GM19463 (cell line): ENCODE data around the gene GALR2.

Experiments used
- ATAC-seq: cut with Tn5 transposase; IDR thresholded peaks from one replicate; pipeline ENCODE4 v1.9.1; 2021; ENCODE audit warnings: mild to moderate bottlenecking, moderate library complexity; ENCODE audit not compliant: unreplicated experiment

GALR2 gene

DNA sequence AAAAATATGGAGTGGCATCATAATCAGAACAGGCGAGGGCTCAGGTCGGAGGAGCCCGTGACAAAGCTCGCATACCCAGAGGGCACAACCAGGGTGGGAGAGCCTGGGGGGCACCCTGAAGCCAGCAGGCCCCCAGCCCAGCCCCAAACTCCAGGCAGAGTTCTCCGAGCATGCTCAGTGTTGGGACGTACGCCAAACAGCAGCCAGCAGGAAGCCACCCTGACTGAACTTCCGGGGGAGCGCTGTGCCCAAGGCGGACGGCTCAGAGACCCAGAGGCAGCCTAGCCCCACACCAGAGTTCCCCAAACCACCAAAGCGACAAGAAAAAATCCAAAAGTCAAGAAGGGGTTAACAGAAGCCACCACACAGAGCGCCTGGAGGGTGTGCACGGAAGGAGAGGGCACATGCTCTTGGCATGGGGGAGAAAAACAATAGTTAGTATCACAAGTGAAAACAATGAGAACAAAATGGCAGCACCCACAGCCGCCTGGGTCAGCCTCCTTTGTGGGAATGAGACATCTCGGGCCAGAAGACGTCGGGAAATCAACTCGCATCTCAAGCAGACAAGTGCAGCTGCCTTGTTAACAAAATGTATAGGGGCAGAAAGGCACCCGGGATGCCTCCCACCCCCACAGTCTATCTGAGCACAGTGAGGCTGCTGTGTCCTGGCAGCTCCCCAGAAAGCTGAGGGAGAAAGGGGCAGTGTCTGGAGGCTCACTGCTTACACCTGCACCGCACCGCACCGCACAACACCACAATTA lies 17.1 kb downstream of the GALR2 start:
- no peak for ATAC-seq

DNA sequence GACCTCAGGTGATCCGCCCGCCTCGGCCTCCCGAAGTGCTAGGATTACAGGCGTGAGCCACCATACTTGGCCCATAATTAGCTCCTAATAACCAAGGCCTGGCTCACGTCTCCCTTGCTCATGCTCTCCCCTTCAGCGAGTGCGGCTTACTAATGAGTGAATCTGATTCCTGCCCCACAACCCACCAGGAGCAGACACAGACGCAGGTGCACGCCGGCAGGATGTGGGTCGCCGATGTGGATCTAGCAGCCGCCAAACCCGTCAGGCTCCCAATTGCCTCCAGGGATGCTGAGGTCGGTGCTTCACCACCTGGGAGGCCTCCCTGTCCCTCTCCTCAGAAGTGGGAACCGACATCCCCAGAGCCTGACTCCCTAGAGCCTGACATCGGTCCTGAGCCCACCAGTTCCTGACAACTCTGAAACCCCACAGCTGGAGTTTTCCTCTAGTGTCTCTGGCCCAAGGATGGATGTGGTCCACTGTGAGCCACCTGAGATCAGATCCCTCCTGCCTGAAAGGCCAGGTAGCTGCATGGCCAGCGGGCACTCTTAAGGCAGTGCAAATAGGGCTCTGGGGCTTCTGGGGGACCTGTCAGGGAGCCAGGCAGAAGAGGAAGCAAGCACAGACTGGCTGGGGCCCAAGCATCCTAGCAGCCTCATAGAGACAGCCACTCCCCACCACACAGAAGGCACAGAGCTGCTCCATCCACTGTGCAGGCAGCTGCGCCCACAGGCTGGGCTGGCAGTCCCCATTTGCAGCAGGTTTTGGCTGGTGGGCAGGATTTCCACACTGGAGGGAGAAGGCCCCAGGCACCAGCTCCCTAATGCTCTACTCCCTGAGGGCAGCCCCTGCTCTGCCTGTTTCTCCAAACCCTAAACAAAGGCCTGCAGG lies 18.2 kb downstream of the GALR2 start:
- no peak for ATAC-seq

- ATAC-seq: no peak
Observed at GRCh38 chr17:76094046-76094445, 19.5 kb downstream of the GALR2 start.

GRCh38 chr17:76095943-76096342 lies 21.4 kb downstream of the GALR2 start:
- no peak for ATAC-seq

DNA sequence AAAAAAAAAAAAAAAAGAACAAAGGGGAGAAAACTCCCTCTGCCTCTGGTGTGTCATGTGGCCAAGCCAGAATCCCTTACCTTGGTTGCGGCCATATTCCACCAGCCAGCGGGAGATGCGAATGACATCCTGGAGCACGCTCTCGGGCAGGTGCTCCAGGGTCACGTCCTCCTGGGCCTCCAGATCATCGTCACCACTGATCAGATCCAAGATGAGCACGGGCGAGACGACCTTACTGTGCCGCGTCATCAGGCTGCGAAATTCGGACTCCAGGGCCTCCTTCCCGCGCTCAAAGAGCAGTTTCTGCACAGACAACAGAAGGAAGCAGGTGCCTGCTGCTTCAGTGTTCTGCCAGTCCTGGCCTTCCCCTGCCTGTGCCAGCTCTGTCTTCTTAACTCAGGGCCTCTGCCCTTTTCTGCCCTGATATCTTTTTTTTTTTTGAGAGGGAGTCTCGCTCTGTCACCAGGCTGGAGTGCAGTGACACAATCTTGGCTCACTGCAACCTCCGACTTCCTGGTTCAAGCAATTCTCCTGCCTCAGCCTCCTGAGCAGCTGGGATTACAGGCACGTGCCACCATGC lies 23.2 kb downstream of the GALR2 start:
- no peak for ATAC-seq

GRCh38 chr17:76102944-76103273 lies 28.3 kb downstream of the GALR2 start:
- ATAC-seq: peak; percentile 9

DNA sequence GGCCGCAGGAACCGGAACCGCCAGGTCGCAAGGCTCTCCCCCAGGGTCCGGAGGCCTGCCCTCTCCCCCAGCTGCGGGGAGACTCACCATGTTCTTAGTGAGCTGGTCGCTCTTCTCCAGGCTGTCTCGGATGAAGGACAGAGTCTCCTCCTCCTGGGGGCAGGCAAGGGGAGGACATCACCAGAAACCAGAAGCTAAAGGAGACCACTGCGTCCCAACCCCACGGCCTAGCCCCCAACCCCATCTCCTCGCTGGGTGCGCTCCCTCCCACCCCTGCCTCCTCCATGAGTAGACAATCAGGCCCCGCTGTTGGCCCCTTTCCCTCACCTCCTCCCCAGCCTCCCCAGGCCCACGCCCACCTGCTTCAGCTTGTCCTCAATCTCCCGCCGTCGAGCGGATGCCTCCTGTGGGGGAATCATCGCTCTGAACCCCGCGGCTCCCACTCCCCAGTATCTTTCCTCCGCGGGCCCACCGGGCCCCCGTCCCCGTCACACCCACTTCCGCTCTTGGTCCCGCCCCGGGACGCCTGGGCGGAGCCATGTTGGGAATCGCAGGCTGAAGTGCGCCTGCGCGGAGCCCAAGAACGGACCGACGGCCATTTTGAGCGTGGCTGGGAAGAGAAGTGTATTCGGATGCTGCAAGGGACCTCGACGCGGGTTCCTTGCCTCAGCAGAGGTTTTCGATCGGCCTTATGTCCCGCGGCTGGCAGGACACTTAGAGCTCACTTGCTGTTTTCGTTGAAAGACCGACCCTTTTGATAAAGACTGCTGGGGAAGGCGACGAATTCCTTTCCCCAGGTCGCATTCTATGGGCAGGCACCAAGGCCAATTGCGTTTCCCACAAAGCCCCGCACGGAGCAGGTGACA lies 28.9 kb downstream of the GALR2 start, which contains the start of gene EXOC7:
Gene EXOC7 (minus strand): TSS at position 514 of the 866 bp plus-strand sequence. CDS start 95 bp downstream, at position 419.
- peak; percentile 85 for ATAC-seq

DNA sequence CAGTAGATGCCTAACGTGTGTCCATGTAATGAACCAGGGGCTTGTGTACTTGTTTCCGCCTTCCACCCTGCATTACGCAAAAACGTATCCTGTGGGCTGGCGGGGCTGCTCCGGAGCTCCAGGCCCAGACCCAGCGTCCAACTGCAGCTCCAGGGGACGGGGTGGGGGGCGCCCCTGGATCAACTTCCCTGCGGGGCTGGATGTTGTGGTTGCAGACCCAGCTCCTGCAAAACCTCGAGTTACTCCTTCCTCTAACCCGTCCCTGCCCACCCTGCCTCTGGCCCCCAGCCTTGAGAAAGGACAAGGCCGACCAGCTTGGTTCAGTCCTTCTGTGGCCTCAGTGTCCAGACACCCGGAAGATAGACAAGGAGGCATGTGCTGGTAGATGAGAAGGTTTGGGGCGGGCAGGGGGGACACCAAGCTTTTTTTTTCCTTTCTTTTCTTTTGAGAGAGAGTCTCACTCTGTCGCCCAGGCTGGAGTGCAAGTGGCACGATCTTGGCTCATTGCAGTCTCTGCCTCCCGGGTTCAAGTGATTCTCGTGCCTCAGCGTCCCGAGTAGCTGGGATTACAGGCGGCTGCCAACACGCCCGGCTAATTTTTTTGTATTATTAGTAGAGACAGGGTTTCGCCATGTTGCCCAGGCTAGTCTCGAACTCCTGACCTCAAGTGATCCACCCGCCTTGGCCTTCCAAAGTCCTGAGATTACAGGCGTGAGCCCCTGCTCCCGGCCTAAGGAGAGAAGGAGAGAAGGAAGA lies 29.7 kb downstream of the GALR2 start:
- ATAC-seq: no peak

DNA sequence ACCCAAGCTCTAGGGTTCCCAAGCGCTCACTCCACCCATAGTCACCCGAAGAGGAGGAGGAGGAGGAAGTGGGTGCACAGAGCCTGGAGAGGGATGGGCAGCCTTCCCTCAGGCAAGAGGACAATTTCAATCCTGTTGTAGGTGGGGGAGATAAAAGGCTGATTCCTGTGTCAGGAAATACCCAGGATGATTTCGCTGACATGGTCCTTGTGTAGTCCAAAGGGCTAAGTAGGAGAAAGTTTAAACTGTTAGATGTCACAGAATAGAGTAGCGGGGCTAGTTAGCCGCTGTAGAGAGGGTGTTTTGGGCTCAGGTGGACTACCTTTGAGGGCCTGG lies 30.3 kb downstream of the GALR2 start:
- ATAC-seq: no peak

GRCh38 chr17:76106703-76107102 lies 32.1 kb downstream of the GALR2 start:
- no peak for ATAC-seq

- ATAC-seq: no peak
Observed at GRCh38 chr17:76107509-76107908, 32.9 kb downstream of the GALR2 start.

- no peak for ATAC-seq
Observed at GRCh38 chr17:76111956-76112355, 37.4 kb downstream of the GALR2 start.

DNA sequence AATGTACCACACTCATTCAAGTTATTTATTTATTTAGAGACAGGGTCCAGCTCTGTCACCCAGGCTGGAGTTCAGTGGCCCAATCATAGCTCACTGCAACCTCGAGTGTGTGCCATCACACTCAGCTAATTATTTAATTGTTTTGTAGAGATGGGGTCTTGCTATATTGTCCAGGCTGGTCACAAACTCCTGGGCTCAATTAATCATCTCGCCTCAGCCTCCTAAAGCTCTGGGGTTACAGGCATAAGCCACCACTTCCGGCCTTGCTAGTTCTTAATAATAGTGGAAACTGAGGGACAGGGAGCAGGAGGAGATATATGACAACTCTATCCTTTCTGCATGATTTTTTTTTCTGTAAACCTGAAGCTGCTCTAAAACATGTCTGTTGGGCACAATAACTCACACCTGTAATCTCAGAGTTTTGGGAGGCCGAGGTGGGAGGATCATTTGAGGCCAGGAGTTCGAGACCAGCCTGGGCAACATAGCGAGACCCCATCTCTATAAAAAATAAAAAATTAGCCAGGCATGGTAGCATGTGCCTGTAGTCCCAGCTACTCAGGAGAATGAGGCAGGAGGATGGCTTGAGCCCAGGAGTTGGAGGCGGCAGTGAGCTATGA lies 40.7 kb downstream of the GALR2 start:
- ATAC-seq: no peak

GRCh38 chr17:76119409-76120371 lies 45.1 kb downstream of the GALR2 start:
- no peak for ATAC-seq

GRCh38 chr17:76120658-76121008 lies 46.1 kb downstream of the GALR2 start:
- no peak for ATAC-seq

- ATAC-seq: no peak
Observed at GRCh38 chr17:76121932-76122430, 47.4 kb downstream of the GALR2 start.

GRCh38 chr17:76122431-76123190 lies 48.0 kb downstream of the GALR2 start:
- no peak for ATAC-seq

DNA sequence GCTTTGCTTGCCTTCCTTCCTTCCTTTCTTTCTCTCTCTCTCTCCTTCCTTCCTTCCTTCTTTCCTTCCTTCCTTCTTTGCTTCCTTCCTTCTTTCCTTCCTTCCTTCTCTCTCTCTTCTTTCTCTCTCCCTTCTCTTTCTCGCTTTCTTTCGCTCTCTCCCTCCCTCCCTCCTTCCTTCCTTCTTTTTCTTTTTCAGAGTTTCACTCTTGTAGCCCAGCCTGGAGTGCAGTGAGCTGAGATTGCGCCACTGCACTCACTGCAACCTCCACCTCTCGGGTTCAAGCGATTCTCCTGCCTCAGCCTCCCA lies 48.6 kb downstream of the GALR2 start:
- no peak for ATAC-seq
